Sigmoid colon (tissue), 4 donors: ENCODE measurements around the gene DPY19L3.

Source experiments
- CTCF ChIP-seq, 4 experiments: fragments of 450-650 bp in 3 of 4; fragments of 200-600 bp in 1 of 4; IDR thresholded peaks; one replicate each; pipeline ENCODE4 v1.5.1; 2016 to 2019; ENCODE audit warnings: antibody characterized with exemption in 4 of 4, mild to moderate bottlenecking in 3 of 4, moderate library complexity in 2 of 4
- EP300 ChIP-seq, 4 donors: sonication (generic); formaldehyde crosslinking; IDR thresholded peaks; one replicate each; pipeline ENCODE4 v1.6.1; 2017; ENCODE audit warnings: antibody characterized with exemption in 4 of 4
- POLR2A ChIP-seq, 2 donors: fragments of 450-650 bp; IDR thresholded peaks; one replicate each; pipeline ENCODE4 v1.6.1; 2016; ENCODE audit warnings: antibody characterized with exemption in 2 of 2, mild to moderate bottlenecking in 2 of 2, moderate library complexity in 2 of 2
- POLR2AphosphoS5 ChIP-seq, 4 donors: sonication (generic); formaldehyde crosslinking; IDR thresholded peaks; one replicate each; pipeline ENCODE4 v1.6.1; 2017; ENCODE audit warnings: antibody characterized with exemption in 4 of 4

- TF ChIP-seq CTCF (IDR thresholded peaks at IDR 0.05), result no peak
- TF ChIP-seq POLR2A (IDR thresholded peaks at IDR 0.05), result no peak
- no peak for TF ChIP-seq POLR2AphosphoS5 (IDR thresholded peaks at IDR 0.05)
- no peak for TF ChIP-seq EP300 (IDR thresholded peaks at IDR 0.05)
Measured at GRCh38 chr19:32368787-32369186, 36.8 kb upstream of the DPY19L3 start.
